GM18502 (cell line): ENCODE measurements around the gene TNF.

Source experiments
- ATAC-seq: cut with Tn5 transposase; IDR thresholded peaks from one replicate; pipeline ENCODE4 v1.9.1; 2021; ENCODE audit warnings: mild to moderate bottlenecking; ENCODE audit not compliant: unreplicated experiment, poor library complexity

TNF gene

GRCh38 chr6:31621991-31622390, 46.6 kb downstream of the TNF start:
- ATAC-seq, result no peak

GRCh38 chr6:31622684-31623091, 47.3 kb downstream of the TNF start:
- no peak for ATAC-seq

- ATAC-seq, result no peak
Observed at GRCh38 chr6:31624070-31624469, 48.7 kb downstream of the TNF start.

GRCh38 chr6:31626952-31627351, 51.6 kb downstream of the TNF start:
- no peak for ATAC-seq

- ATAC-seq, result no peak
Observed at GRCh38 chr6:31627690-31628287, 52.4 kb downstream of the TNF start.
